H9 (cell line): ENCODE data around the gene CCDC27. TPM values are rescaled to one million over a fixed set of nuclear protein-coding genes. Genes with fewer than 3 reads are reported as not detected.
A peak's percentile ranks its signal among the peaks of the same experiment; 100 is the strongest.

ENCODE experiments used
- DNase-seq: peaks from one replicate; pipeline ENCODE4 v3.0.0-alpha.2; 2017
- H2AFZ ChIP-seq: one replicate; pipeline ENCODE4 v1.6.1; 2013; ENCODE audit warnings: mild to moderate bottlenecking, low read length, control low read depth, moderate library complexity
- H2AK5ac ChIP-seq: 2 replicates; pipeline ENCODE4 v1.6.1; 2013; ENCODE audit warnings: low read length, control low read depth, mixed read lengths; ENCODE audit not compliant: insufficient read length
- H2BK120ac ChIP-seq: one replicate; pipeline ENCODE4 v1.6.1; 2013; ENCODE audit warnings: low read depth, mild to moderate bottlenecking, low read length, control low read depth, inconsistent platforms; ENCODE audit not compliant: poor library complexity, severe bottlenecking
- H2BK12ac ChIP-seq: 2 replicates; pipeline ENCODE4 v1.6.1; 2013; ENCODE audit warnings: low read length, control low read depth, mixed read lengths, low read depth; ENCODE audit not compliant: insufficient read length
- H2BK15ac ChIP-seq: 2 replicates; pipeline ENCODE4 v1.6.1; 2013; ENCODE audit warnings: low read depth, low read length, control low read depth
- H2BK20ac ChIP-seq: one replicate; pipeline ENCODE4 v1.6.1; 2013; ENCODE audit warnings: low read depth, mild to moderate bottlenecking, low read length, control low read depth, inconsistent platforms; ENCODE audit not compliant: poor library complexity, severe bottlenecking
- H2BK5ac ChIP-seq: 2 replicates; pipeline ENCODE4 v1.6.1; 2013; ENCODE audit warnings: low read length, control low read depth, mixed read lengths; ENCODE audit not compliant: insufficient read length
- H3K14ac ChIP-seq: 2 replicates; pipeline ENCODE4 v1.6.1; 2013; ENCODE audit warnings: low read length, control low read depth; ENCODE audit not compliant: insufficient read depth
- H3K18ac ChIP-seq: 2 replicates; pipeline ENCODE4 v1.6.1; 2013; ENCODE audit warnings: low read depth, mild to moderate bottlenecking, mixed read lengths, low read length, control low read depth; ENCODE audit not compliant: insufficient read length
- H3K23ac ChIP-seq: 2 replicates; pipeline ENCODE4 v1.6.1; 2013; ENCODE audit warnings: low read length, control low read depth, mixed read lengths, low read depth; ENCODE audit not compliant: insufficient read length
- H3K23me2 ChIP-seq: 2 replicates; pipeline ENCODE4 v1.6.1; 2013; ENCODE audit warnings: low read depth, mild to moderate bottlenecking, mixed read lengths, low read length, control low read depth; ENCODE audit not compliant: insufficient read length, poor library complexity, severe bottlenecking
- H3K27ac ChIP-seq: 2 replicates; pipeline ENCODE4 v1.5.1; 2013; ENCODE audit warnings: low read length, control low read depth, mixed read lengths, low read depth; ENCODE audit not compliant: insufficient read length
- H3K27me3 ChIP-seq: 2 replicates; pipeline ENCODE4 v1.6.1; 2013; ENCODE audit warnings: low read length, control low read depth, inconsistent platforms; ENCODE audit not compliant: insufficient read depth
- H3K4ac ChIP-seq: 2 replicates; pipeline ENCODE4 v1.6.1; 2013; ENCODE audit warnings: low read depth, mild to moderate bottlenecking, control low read depth, inconsistent platforms, low read length, moderate library complexity
- H3K4me1 ChIP-seq: 2 replicates; pipeline ENCODE4 v1.6.1; 2013; ENCODE audit warnings: low read length, control low read depth, inconsistent platforms; ENCODE audit not compliant: insufficient read depth
- H3K4me2 ChIP-seq: 2 replicates; pipeline ENCODE4 v1.6.1; 2013; ENCODE audit warnings: low read length, control low read depth, mixed read lengths; ENCODE audit not compliant: insufficient read length, insufficient read depth
- H3K56ac ChIP-seq: 2 replicates; pipeline ENCODE4 v1.6.1; 2013; ENCODE audit warnings: low read depth, mild to moderate bottlenecking, mixed read lengths, low read length, control low read depth; ENCODE audit not compliant: insufficient read length
- H3K79me1 ChIP-seq: 2 replicates; pipeline ENCODE4 v1.6.1; 2013; ENCODE audit warnings: low read depth, mild to moderate bottlenecking, moderate library complexity, low read length, control low read depth, inconsistent platforms; ENCODE audit not compliant: insufficient read depth, poor library complexity, severe bottlenecking
- H3K79me2 ChIP-seq: 2 replicates; pipeline ENCODE4 v1.6.1; 2013; ENCODE audit warnings: low read length, control low read depth, inconsistent platforms; ENCODE audit not compliant: insufficient read depth
- H3K9ac ChIP-seq: 2 replicates; pipeline ENCODE4 v1.6.1; 2013; ENCODE audit warnings: low read length, control low read depth, mixed read lengths; ENCODE audit not compliant: insufficient read length; ENCODE audit errors: extremely low read depth
- H3K9me3 ChIP-seq: one replicate; pipeline ENCODE4 v1.6.1; 2013; ENCODE audit warnings: low read depth, low read length, inconsistent platforms; ENCODE audit not compliant: control insufficient read depth
- H3T11ph ChIP-seq: one replicate; pipeline ENCODE4 v1.6.1; 2013; ENCODE audit warnings: mild to moderate bottlenecking, low read length, control low read depth, inconsistent platforms
- H4K20me1 ChIP-seq: one replicate; pipeline ENCODE4 v1.6.1; 2013; ENCODE audit not compliant: control insufficient read depth, insufficient read length, insufficient read depth
- H4K5ac ChIP-seq: 2 replicates; pipeline ENCODE4 v1.6.1; 2013; ENCODE audit warnings: low read depth, mild to moderate bottlenecking, mixed read lengths, low read length, control low read depth; ENCODE audit not compliant: insufficient read length
- H4K8ac ChIP-seq: replicated peaks from 2 replicates; pipeline ENCODE4 v1.6.1; 2013; ENCODE audit warnings: low read length, control low read depth, mixed read lengths, low read depth; ENCODE audit not compliant: insufficient read length
- H4K91ac ChIP-seq: 2 replicates; pipeline ENCODE4 v1.6.1; 2013; ENCODE audit warnings: low read depth, mild to moderate bottlenecking, moderate library complexity, mixed read lengths, low read length, control low read depth; ENCODE audit not compliant: insufficient read length
- H3K27ac Mint-ChIP-seq, 3 experiments: 2 replicates in 2 of 3; 3 replicates in 1 of 3; pipeline ENCODE4 v1.8.0; 2020 to 2021; ENCODE audit warnings: mixed read lengths in 3 of 3, mild to moderate bottlenecking in 1 of 3, moderate library complexity in 1 of 3
- H3K27me3 Mint-ChIP-seq: 2 replicates; pipeline ENCODE4 v1.8.0; 2021; ENCODE audit warnings: low read depth, mild to moderate bottlenecking, moderate library complexity, mixed read lengths
- H3K36me3 Mint-ChIP-seq, 3 experiments: 2 replicates in 2 of 3; 3 replicates in 1 of 3; pipeline ENCODE4 v1.8.0; 2020 to 2021; ENCODE audit warnings: low read depth in 3 of 3, mixed read lengths in 3 of 3; ENCODE audit not compliant: insufficient read depth in 1 of 3
- H3K4me1 Mint-ChIP-seq, 2 experiments: 2 replicates each; pipeline ENCODE4 v1.8.0; 2020; ENCODE audit warnings: mixed read lengths in 2 of 2
- H3K4me3 Mint-ChIP-seq, 2 experiments: 2 replicates in 1 of 2; 3 replicates in 1 of 2; pipeline ENCODE4 v1.8.0; 2020 to 2021; ENCODE audit warnings: mild to moderate bottlenecking in 2 of 2, mixed read lengths in 2 of 2, moderate library complexity in 1 of 2
- H3K9me3 Mint-ChIP-seq, 2 experiments: 2 replicates in 1 of 2; 3 replicates in 1 of 2; pipeline ENCODE4 v1.8.0; 2020; ENCODE audit warnings: mild to moderate bottlenecking in 2 of 2, mixed read lengths in 2 of 2, moderate library complexity in 1 of 2
- CTCF ChIP-seq: fragments of 200-600 bp; sonication (generic); conservative IDR thresholded peaks from 3 replicates; pipeline ENCODE4 v1.8.0; 2021; ENCODE audit warnings: antibody characterized with exemption, mild to moderate bottlenecking
- WGBS: extraction: QIAGEN DNeasy Blood & Tissue Kit; methylation state at CpG from one replicate; pipeline ENCODE4 v1.1.7; 2013; ENCODE audit warnings: missing lambda C conversion rate, low lambda C conversion rate, mixed read lengths; ENCODE audit not compliant: insufficient read length; ENCODE audit errors: extremely low coverage; 5-methylcytosine and 5-hydroxymethylcytosine counted together
- total RNA-seq: library from RNA; stranded (reverse); gene quantifications from 2 replicates; pipeline ENCODE4 v1.2.1, GENCODE V29; 2021

Gene CCDC27
- total RNA-seq, 1 experiment from 2014 or later, result not detected

- Histone ChIP-seq H3K4ac (no peak overlapping the region), H2BK5ac (no peak overlapping the region), H4K8ac (no peak overlapping the region), H3K56ac (no peak overlapping the region), H4K91ac (no peak overlapping the region), H3K14ac (no peak overlapping the region), H2BK12ac (no peak overlapping the region), H3K9ac (no peak overlapping the region), H3K27ac (no peak overlapping the region), H3K4me1 (no peaks in the 10 kb centered on the region), H2AK5ac (no peak overlapping the region), H3K18ac (no peak overlapping the region), H3T11ph (no peak overlapping the region), H4K5ac (no peak overlapping the region), H2BK120ac (no peak overlapping the region), H3K27me3 (no peaks in the 10 kb centered on the region), H2BK20ac (no peak overlapping the region), H3K23ac (no peak overlapping the region), H3K79me2 (peaks cover 6% of the 10 kb centered on the region; the same call in 1 of the 2 replicates), H3K79me1 (no peaks in the 10 kb centered on the region), H3K23me2 (no peaks in the 10 kb centered on the region), H2BK15ac (no peak overlapping the region), H3K4me2 (no peak overlapping the region), H4K20me1 (no peaks in the 10 kb centered on the region), H3K9me3 (no peaks in the 10 kb centered on the region), H2AFZ (no peak overlapping the region)
- Mint-ChIP-seq H3K4me1 (peaks cover 10 to 11% of the 10 kb centered on the region in 2 experiments), H3K9me3 (no peaks in the 10 kb centered on the region), H3K27ac (peak overlapping the region; percentile 57 to 95 (median 93); a peak in 5 of 7 replicates), H3K4me3 (peak overlapping the region in 1 of 2 experiments; percentile 14; a peak in 1 of 5 replicates), H3K27me3 (no peaks in the 10 kb centered on the region), H3K36me3 (peaks cover 61 to 73% (median 69%) of the 10 kb centered on the region in 3 experiments)
- peak; percentile 77 for TF ChIP-seq CTCF
- no CpG with 5 or more reads among the region's 14 CpGs for WGBS
- DNase-seq, result peak; percentile 73
Observed at GRCh38 chr1:3785456-3786157, 33.4 kb downstream of the CCDC27 start.
